ENCODE results near the gene MED15.

MED15 gene

GRCh38 chr22:20582520-20583361 lies 75.3 kb downstream of the MED15 start:
- no peaks in the 10 kb centered on the region for H3K27me3 ChIP-seq (ENCODE audit: control insufficient read depth, insufficient read depth, low read length)
- no peaks in the 10 kb centered on the region for H3K9me3 ChIP-seq (ENCODE audit: control insufficient read depth, insufficient read depth, low read depth, low read length)
- peaks cover 83% of the 10 kb centered on the region for H3K36me3 ChIP-seq (ENCODE audit: control insufficient read depth, insufficient read depth, low read length)
- no peak overlapping the region for H3K9ac ChIP-seq (ENCODE audit: low read length)
- H3K27ac ChIP-seq (ENCODE audit: low read depth, low read length): no peak overlapping the region
- no peak overlapping the region for H3K4me3 ChIP-seq (ENCODE audit: low read depth, low read length)
- no peaks in the 10 kb centered on the region for H3K4me1 ChIP-seq (ENCODE audit: control insufficient read depth, insufficient read depth, low read length)

GRCh38 chr22:20583471-20583922 lies 76.1 kb downstream of the MED15 start:
- no peaks in the 10 kb centered on the region for H3K9me3 ChIP-seq (ENCODE audit: control insufficient read depth, insufficient read depth, low read depth, low read length)
- no peak overlapping the region for H3K27ac ChIP-seq (ENCODE audit: low read depth, low read length)
- no peak overlapping the region for H3K4me3 ChIP-seq (ENCODE audit: low read depth, low read length)
- no peak overlapping the region for H3K9ac ChIP-seq (ENCODE audit: low read length)
- H3K36me3 ChIP-seq (ENCODE audit: control insufficient read depth, insufficient read depth, low read length): peaks cover 79% of the 10 kb centered on the region
- H3K4me1 ChIP-seq (ENCODE audit: control insufficient read depth, insufficient read depth, low read length): no peaks in the 10 kb centered on the region
- H3K27me3 ChIP-seq (ENCODE audit: control insufficient read depth, insufficient read depth, low read length): no peaks in the 10 kb centered on the region

GRCh38 chr22:20584029-20584871 lies 76.8 kb downstream of the MED15 start:
- H3K4me1 ChIP-seq (ENCODE audit: control insufficient read depth, insufficient read depth, low read length): no peaks in the 10 kb centered on the region
- H3K9ac ChIP-seq (ENCODE audit: low read length): no peak overlapping the region
- H3K4me3 ChIP-seq (ENCODE audit: low read depth, low read length): no peak overlapping the region
- H3K27me3 ChIP-seq (ENCODE audit: control insufficient read depth, insufficient read depth, low read length): no peaks in the 10 kb centered on the region
- no peak overlapping the region for H3K27ac ChIP-seq (ENCODE audit: low read depth, low read length)
- H3K36me3 ChIP-seq (ENCODE audit: control insufficient read depth, insufficient read depth, low read length): peaks cover 72% of the 10 kb centered on the region
- H3K9me3 ChIP-seq (ENCODE audit: control insufficient read depth, insufficient read depth, low read depth, low read length): no peaks in the 10 kb centered on the region

GRCh38 chr22:20584872-20585638 lies 77.6 kb downstream of the MED15 start:
- no peaks in the 10 kb centered on the region for H3K4me1 ChIP-seq (ENCODE audit: control insufficient read depth, insufficient read depth, low read length)
- peaks cover 66% of the 10 kb centered on the region for H3K36me3 ChIP-seq (ENCODE audit: control insufficient read depth, insufficient read depth, low read length)
- no peak overlapping the region for H3K4me3 ChIP-seq (ENCODE audit: low read depth, low read length)
- no peak overlapping the region for H3K9ac ChIP-seq (ENCODE audit: low read length)
- 0 out of 2 replicates have a peak overlapping the region, but pooled peaks have one; percentile 36 for H3K27ac ChIP-seq (ENCODE audit: low read depth, low read length)
- H3K27me3 ChIP-seq (ENCODE audit: control insufficient read depth, insufficient read depth, low read length): no peaks in the 10 kb centered on the region
- no peaks in the 10 kb centered on the region for H3K9me3 ChIP-seq (ENCODE audit: control insufficient read depth, insufficient read depth, low read depth, low read length)

GRCh38 chr22:20585639-20586402 lies 78.4 kb downstream of the MED15 start:
- H3K9ac ChIP-seq (ENCODE audit: low read length): no peak overlapping the region
- no peaks in the 10 kb centered on the region for H3K9me3 ChIP-seq (ENCODE audit: control insufficient read depth, insufficient read depth, low read depth, low read length)
- H3K27ac ChIP-seq (ENCODE audit: low read depth, low read length): 0 out of 2 replicates have a peak overlapping the region, but pooled peaks have one; percentile 36
- H3K27me3 ChIP-seq (ENCODE audit: control insufficient read depth, insufficient read depth, low read length): no peaks in the 10 kb centered on the region
- no peaks in the 10 kb centered on the region for H3K4me1 ChIP-seq (ENCODE audit: control insufficient read depth, insufficient read depth, low read length)
- no peak overlapping the region for H3K4me3 ChIP-seq (ENCODE audit: low read depth, low read length)
- H3K36me3 ChIP-seq (ENCODE audit: control insufficient read depth, insufficient read depth, low read length): peaks cover 61% of the 10 kb centered on the region

- H3K27me3 ChIP-seq (ENCODE audit: control insufficient read depth, insufficient read depth, low read length): no peaks in the 10 kb centered on the region
- H3K27ac ChIP-seq (ENCODE audit: low read depth, low read length): no peak overlapping the region
- H3K36me3 ChIP-seq (ENCODE audit: control insufficient read depth, insufficient read depth, low read length): peaks cover 61% of the 10 kb centered on the region
- H3K4me3 ChIP-seq (ENCODE audit: low read depth, low read length): no peak overlapping the region
- H3K4me1 ChIP-seq (ENCODE audit: control insufficient read depth, insufficient read depth, low read length): 0 out of 2 replicates have a peak, but pooled peaks cover 3% of the 10 kb centered on the region
- no peaks in the 10 kb centered on the region for H3K9me3 ChIP-seq (ENCODE audit: control insufficient read depth, insufficient read depth, low read depth, low read length)
- no peak overlapping the region for H3K9ac ChIP-seq (ENCODE audit: low read length)
Observed at GRCh38 chr22:20586403-20586745, 79.0 kb downstream of the MED15 start.

GRCh38 chr22:20587206-20587958 lies 80.0 kb downstream of the MED15 start:
- Histone ChIP-seq H3K27ac (ENCODE audit: low read depth, low read length) (no peak overlapping the region), H3K9ac (ENCODE audit: low read length) (no peak overlapping the region), H3K4me3 (ENCODE audit: low read depth, low read length) (no peak overlapping the region), H3K36me3 (ENCODE audit: control insufficient read depth, insufficient read depth, low read length) (peaks cover 55% of the 10 kb centered on the region), H3K9me3 (ENCODE audit: control insufficient read depth, insufficient read depth, low read depth, low read length) (no peaks in the 10 kb centered on the region), H3K27me3 (ENCODE audit: control insufficient read depth, insufficient read depth, low read length) (no peaks in the 10 kb centered on the region), H3K4me1 (ENCODE audit: control insufficient read depth, insufficient read depth, low read length) (peaks cover 10% of the 10 kb centered on the region)

- Histone ChIP-seq H3K4me1 (ENCODE audit: control insufficient read depth, insufficient read depth, low read length) (peaks cover 10% of the 10 kb centered on the region), H3K27ac (ENCODE audit: low read depth, low read length) (no peak overlapping the region)
Observed at GRCh38 chr22:20588092-20588842, 80.9 kb downstream of the MED15 start.

GRCh38 chr22:20588843-20589581 lies 81.6 kb downstream of the MED15 start:
- Histone ChIP-seq H3K36me3 (ENCODE audit: control insufficient read depth, insufficient read depth, low read length) (peaks cover 41% of the 10 kb centered on the region), H3K4me3 (ENCODE audit: low read depth, low read length) (no peak overlapping the region), H3K27ac (ENCODE audit: low read depth, low read length) (no peak overlapping the region), H3K9me3 (ENCODE audit: control insufficient read depth, insufficient read depth, low read depth, low read length) (no peaks in the 10 kb centered on the region), H3K27me3 (ENCODE audit: control insufficient read depth, insufficient read depth, low read length) (no peaks in the 10 kb centered on the region), H3K9ac (ENCODE audit: low read length) (no peak overlapping the region), H3K4me1 (ENCODE audit: control insufficient read depth, insufficient read depth, low read length) (peaks cover 10% of the 10 kb centered on the region)

More at GRCh38 chr22:20588092-20588842, 80.9 kb downstream of the MED15 start:
- Histone ChIP-seq H3K4me3 (ENCODE audit: low read depth, low read length) (no peak overlapping the region), H3K27me3 (ENCODE audit: control insufficient read depth, insufficient read depth, low read length) (no peaks in the 10 kb centered on the region), H3K36me3 (ENCODE audit: control insufficient read depth, insufficient read depth, low read length) (peaks cover 48% of the 10 kb centered on the region), H3K9ac (ENCODE audit: low read length) (no peak overlapping the region), H3K9me3 (ENCODE audit: control insufficient read depth, insufficient read depth, low read depth, low read length) (no peaks in the 10 kb centered on the region)

Measured in HUES6 (cell line).